A549 treated with ZK216348 at 1 μM for 4 hours (cell line): ENCODE data around the gene IRF1. TPM values are rescaled to one million over a fixed set of nuclear protein-coding genes. Genes with fewer than 3 reads are reported as not detected.

Experiments
- total RNA-seq: library from RNA; stranded (reverse); fragments of 200-300 nt; extraction: Qiagen RNA extraction; gene quantifications from 5 replicates; pipeline ENCODE4 v1.2.3, GENCODE V29; 2022; ENCODE audit warnings: low read depth

The IRF1 gene
- total RNA-seq = 24.7 to 35.2 TPM (median 33.1 TPM) in 5 replicates

GRCh38 chr5:132490484-132491367 lies at the start of gene IRF1:
IRF1 (minus strand) TSS chr5:132490773; CDS start chr5:132489478, 1,295 bp downstream.

Other genes with a start within 250 kb of the IRF1 start
- gene PDLIM4, start 233.1 kb downstream of the IRF1 start, total RNA-seq = 0.47 to 1.2 TPM (median 0.63 TPM) in 5 replicates
- gene SLC22A4, start 196.4 kb downstream of the IRF1 start, total RNA-seq = 2.9 to 5.7 TPM (median 4.5 TPM) in 5 replicates
- 32.8 to 41.0 TPM (median 38.3 TPM) in 5 replicates for gene SLC22A5, start 121.1 kb downstream of the IRF1 start, total RNA-seq
- gene IL5, start 52.7 kb upstream of the IRF1 start, total RNA-seq = not detected in 5 replicates
- gene RAD50, start 66.2 kb upstream of the IRF1 start, total RNA-seq = 19.4 to 47.1 TPM (median 33.8 TPM) in 5 replicates
- 0.13 TPM in 1 of 5 replicates, not detected in the others for gene IL13, start 167.4 kb upstream of the IRF1 start, total RNA-seq
- not detected in 5 replicates for gene IL4, start 183.2 kb upstream of the IRF1 start, total RNA-seq
- gene KIF3A, start 246.8 kb upstream of the IRF1 start, total RNA-seq = 8.1 to 16.4 TPM (median 9.7 TPM) in 5 replicates